CD4-positive, alpha-beta T cell (primary cell): Measurements from ENCODE around the gene RAI1. TPM values are rescaled to one million over a fixed set of nuclear protein-coding genes. Genes with fewer than 3 reads are reported as not detected.

Experiments
- ATAC-seq: fragments of 200-7000 bp; cut with Tn5 transposase; one replicate; pipeline ENCODE4 v1.10.0; 2022; ENCODE audit warnings: mild to moderate bottlenecking; ENCODE audit not compliant: poor library complexity
- CTCF ChIA-PET: fragments of 350-600 bp; sonication (Branson Sonifier 250); formaldehyde crosslinking; loops from one replicate; lab custom pipeline; 2021; ENCODE audit warnings: antibody characterized with exemption, inconsistent platforms; lab: Charles Lee
- POLR2A ChIA-PET: fragments of 350-600 bp; sonication (Branson Sonifier 250); formaldehyde crosslinking; loops from one replicate; lab custom pipeline; 2021; ENCODE audit warnings: antibody characterized with exemption, inconsistent platforms; lab: Charles Lee
- DNase-seq, 14 experiments: peaks; one replicate each; pipeline ENCODE4 v3.0.0-alpha.2; 2013 to 2020; ENCODE audit warnings: mixed read lengths in 2 of 14
- H3K27ac ChIP-seq, 2 donors: one replicate each; pipeline versions ENCODE4 v1.5.1 to v1.7.0; 2013; ENCODE audit warnings: low read length in 2 of 2, low read depth in 1 of 2, mild to moderate bottlenecking in 1 of 2
- H3K27me3 ChIP-seq, 2 experiments: 1 replicate in 1 of 2; 2 replicates in 1 of 2; pipeline versions ENCODE4 v1.6.1 to v1.7.0; 2013; ENCODE audit warnings: low read length in 2 of 2, control low read depth in 1 of 2, mild to moderate bottlenecking in 1 of 2, moderate library complexity in 1 of 2; ENCODE audit not compliant: insufficient read depth in 2 of 2, control insufficient read depth in 1 of 2
- H3K36me3 ChIP-seq: one replicate; pipeline ENCODE4 v1.6.1; 2013; ENCODE audit warnings: low read length, control low read depth; ENCODE audit not compliant: insufficient read depth
- H3K4me1 ChIP-seq: one replicate; pipeline ENCODE4 v1.6.1; 2013; ENCODE audit warnings: low read length, control low read depth; ENCODE audit not compliant: insufficient read depth
- H3K4me3 ChIP-seq: one replicate; pipeline ENCODE4 v1.5.1; 2013; ENCODE audit warnings: mild to moderate bottlenecking, low read length, moderate library complexity
- H3K9me3 ChIP-seq, 2 experiments: 1 replicate in 1 of 2; 2 replicates in 1 of 2; pipeline versions ENCODE4 v1.6.1 to v1.7.0; 2013; ENCODE audit warnings: low read length in 2 of 2, mild to moderate bottlenecking in 2 of 2, control low read depth in 1 of 2, moderate library complexity in 1 of 2; ENCODE audit not compliant: control insufficient read depth in 1 of 2, insufficient read depth in 1 of 2
- H3K27ac Mint-ChIP-seq: one replicate; pipeline ENCODE4 v1.8.0; 2020; ENCODE audit warnings: mixed read lengths
- H3K27me3 Mint-ChIP-seq: one replicate; pipeline ENCODE4 v1.8.0; 2021; ENCODE audit warnings: mixed read lengths
- H3K36me3 Mint-ChIP-seq: one replicate; pipeline ENCODE4 v1.8.0; 2021; ENCODE audit warnings: low read depth, mixed read lengths
- H3K4me1 Mint-ChIP-seq: one replicate; pipeline ENCODE4 v1.8.0; 2021; ENCODE audit warnings: low read depth, mixed read lengths
- H3K4me3 Mint-ChIP-seq: one replicate; pipeline ENCODE4 v1.8.0; 2020; ENCODE audit warnings: mild to moderate bottlenecking, mixed read lengths
- H3K9me3 Mint-ChIP-seq: one replicate; pipeline ENCODE4 v1.8.0; 2020; ENCODE audit warnings: mixed read lengths
- intact Hi-C, 2 experiments: fragments of 100-400 bp; cut with DNase I in 1 of 2; cut with micrococcal nuclease in 1 of 2; formaldehyde crosslinking; loops; one replicate each; pipeline versions ENCODE4 v1.15.1 to v1.9.0; 2023 to 2025; cut with DNase I, micrococcal nuclease
- total RNA-seq, 174 experiments: library from RNA in 2 of 174; stranded (reverse) in 2 of 174; gene quantifications; one replicate each; pipeline ENCODE4 v1.2.3 and lab custom pipeline; 2021 to 2026
- TF ChIP-seq, protein P1 (sequence below): fragments of 200-600 bp; IDR thresholded peaks from one replicate; pipeline ENCODE4 v1.8.0; 2022; ENCODE audit warnings: antibody characterized with exemption, mild to moderate bottlenecking

RAI1 gene
- total RNA-seq, 2 experiments from 2014 or later, result 19.3 to 25.2 TPM

- peak; percentile 67 for ATAC-seq
- Histone ChIP-seq H3K9me3 (no peaks in the 10 kb centered on the region), H3K4me3 (peak overlapping the region; percentile 16), H3K27ac (peak overlapping the region; percentile 22 to 51), H3K36me3 (no peaks in the 10 kb centered on the region), H3K4me1 (peaks cover 65% of the 10 kb centered on the region), H3K27me3 (no peaks in the 10 kb centered on the region)
- peak overlapping the region; percentile 84 for H3K4me3 Mint-ChIP-seq
- peak overlapping the region; percentile 91 for H3K27ac Mint-ChIP-seq
- ChIA-PET CTCF (no interaction called here), POLR2A (interaction anchor here (0.7 to 1.6 kb wide), 6 partner anchors 18 to 215 kb away, joined by 3 to 5 read pairs (median 4); partner anchors contain the start of genes DRC3 and TOM1L2)
- H3K4me1 Mint-ChIP-seq, result peaks cover 68% of the 10 kb centered on the region
- peak in 9 of 14 experiments; percentile 19 to 65 (median 50) for DNase-seq
- TF ChIP-seq, protein P1, sequence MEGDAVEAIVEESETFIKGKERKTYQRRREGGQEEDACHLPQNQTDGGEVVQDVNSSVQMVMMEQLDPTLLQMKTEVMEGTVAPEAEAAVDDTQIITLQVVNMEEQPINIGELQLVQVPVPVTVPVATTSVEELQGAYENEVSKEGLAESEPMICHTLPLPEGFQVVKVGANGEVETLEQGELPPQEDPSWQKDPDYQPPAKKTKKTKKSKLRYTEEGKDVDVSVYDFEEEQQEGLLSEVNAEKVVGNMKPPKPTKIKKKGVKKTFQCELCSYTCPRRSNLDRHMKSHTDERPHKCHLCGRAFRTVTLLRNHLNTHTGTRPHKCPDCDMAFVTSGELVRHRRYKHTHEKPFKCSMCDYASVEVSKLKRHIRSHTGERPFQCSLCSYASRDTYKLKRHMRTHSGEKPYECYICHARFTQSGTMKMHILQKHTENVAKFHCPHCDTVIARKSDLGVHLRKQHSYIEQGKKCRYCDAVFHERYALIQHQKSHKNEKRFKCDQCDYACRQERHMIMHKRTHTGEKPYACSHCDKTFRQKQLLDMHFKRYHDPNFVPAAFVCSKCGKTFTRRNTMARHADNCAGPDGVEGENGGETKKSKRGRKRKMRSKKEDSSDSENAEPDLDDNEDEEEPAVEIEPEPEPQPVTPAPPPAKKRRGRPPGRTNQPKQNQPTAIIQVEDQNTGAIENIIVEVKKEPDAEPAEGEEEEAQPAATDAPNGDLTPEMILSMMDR, result no peak
- no peaks in the 10 kb centered on the region for H3K36me3 Mint-ChIP-seq
- intact Hi-C loops, result loop anchor here in 1 of 2 experiments (5.0 to 10.0 kb wide), 2 partner anchors 35 to 277 kb away; partner anchors contain the start of genes ATPAF2 and GID4
- H3K27me3 Mint-ChIP-seq, result no peaks in the 10 kb centered on the region
- H3K9me3 Mint-ChIP-seq, result no peaks in the 10 kb centered on the region
Observed at GRCh38 chr17:17757391-17757791, 76.1 kb downstream of the RAI1 start.

DNA sequence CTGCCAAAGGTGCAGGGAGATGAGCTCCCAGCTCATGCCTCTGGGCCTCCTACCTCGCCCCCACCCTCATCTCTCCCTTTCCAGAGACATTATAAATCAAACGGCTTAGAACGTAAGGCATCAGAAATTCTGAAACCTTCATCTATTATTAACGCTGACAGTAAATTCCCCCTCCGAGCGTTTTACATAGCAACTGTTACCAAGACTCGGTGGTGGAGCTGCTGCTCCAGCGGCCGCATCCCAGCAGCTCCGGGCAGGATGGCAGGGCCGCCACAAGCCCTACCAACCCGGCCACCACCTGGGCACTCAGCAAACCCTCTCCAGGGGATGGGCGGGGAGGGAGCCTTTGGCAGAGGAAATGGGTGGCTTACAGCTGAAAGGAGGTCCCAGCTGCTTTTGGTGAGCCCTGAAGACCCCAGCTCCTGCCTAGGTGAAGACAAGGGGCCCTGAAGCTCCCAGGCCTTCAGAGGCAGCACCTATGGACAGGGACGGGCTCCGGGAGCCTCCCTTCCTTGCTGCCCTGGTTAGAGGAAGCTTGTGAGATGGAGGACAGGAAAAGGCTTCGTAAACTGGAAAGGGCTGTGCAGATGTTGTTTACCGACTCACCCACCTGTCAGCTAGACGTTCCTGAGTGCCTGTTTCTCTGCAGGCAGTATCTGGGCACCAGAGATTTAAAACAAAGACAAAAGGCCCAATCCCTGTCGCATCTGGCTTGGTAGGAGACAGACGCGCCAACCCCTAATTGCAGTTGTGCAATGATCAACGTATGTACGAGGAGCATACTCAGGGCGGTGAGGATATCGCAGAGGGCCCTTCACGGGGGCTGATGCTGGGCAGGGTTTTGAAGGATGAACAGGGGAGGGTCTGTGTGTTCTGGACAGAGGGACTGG, 76.9 kb downstream of the RAI1 start:
- Mint-ChIP-seq H3K4me1 (peaks cover 60% of the 10 kb centered on the region), H3K27me3 (no peaks in the 10 kb centered on the region), H3K36me3 (no peaks in the 10 kb centered on the region), H3K27ac (peak overlapping the region; percentile 91), H3K4me3 (peak overlapping the region; percentile 84), H3K9me3 (no peaks in the 10 kb centered on the region)
- ChIA-PET CTCF (no interaction called here), POLR2A (interaction anchor here (1.0 to 1.6 kb wide), 5 partner anchors 19 to 214 kb away, joined by 3 to 5 read pairs (median 5); partner anchors contain the start of genes DRC3 and TOM1L2)
- ATAC-seq, result peak; percentile 16
- DNase-seq, result peak in 1 of 14 experiments; percentile 36
- H3K36me3 ChIP-seq, result no peaks in the 10 kb centered on the region
- peak overlapping the region; percentile 16 for H3K4me3 ChIP-seq
- TF ChIP-seq, protein P1, result no peak
- H3K27me3 ChIP-seq, result no peaks in the 10 kb centered on the region
- H3K27ac ChIP-seq, result peak overlapping the region in 1 of 2 donors; percentile 51
- H3K4me1 ChIP-seq, result peaks cover 57% of the 10 kb centered on the region
- intact Hi-C loops, result loop anchor here in 1 of 2 experiments (5.0 to 10.0 kb wide), 2 partner anchors 34 to 277 kb away; partner anchors contain the start of genes ATPAF2 and GID4
- no peaks in the 10 kb centered on the region for H3K9me3 ChIP-seq

DNA sequence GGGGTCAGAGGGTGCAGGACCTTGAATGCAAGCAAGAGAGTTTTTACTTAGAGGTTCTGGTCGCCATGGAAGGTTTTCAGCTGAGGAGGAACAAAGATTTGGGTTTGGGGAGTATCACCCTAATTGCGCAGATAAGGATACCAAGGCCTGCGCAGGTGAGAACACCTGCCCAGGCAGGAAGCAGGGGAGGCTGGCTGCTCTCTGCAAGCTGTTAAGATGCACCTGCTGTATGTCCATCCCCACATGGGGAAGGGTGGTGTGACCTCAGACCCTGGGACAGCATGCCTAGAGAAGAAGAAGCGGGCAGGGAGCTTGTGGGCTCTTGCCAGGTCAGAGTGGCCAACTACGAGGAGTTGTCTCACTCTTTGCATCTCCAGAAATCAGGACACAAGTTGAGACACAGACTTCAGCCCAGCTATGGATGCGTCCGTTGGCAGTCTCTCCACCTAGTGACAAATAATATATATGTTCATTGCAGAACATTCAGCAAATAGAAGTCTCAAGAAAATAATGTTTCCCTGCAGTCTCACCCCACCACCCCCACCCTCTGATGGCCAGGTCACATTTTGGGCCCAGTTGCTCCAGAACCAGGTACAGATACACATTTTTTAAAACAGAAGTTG, 77.8 kb downstream of the RAI1 start:
- no peak for DNase-seq
- peak overlapping the region; percentile 50 for H3K4me3 Mint-ChIP-seq
- peak overlapping the region; percentile 91 for H3K27ac Mint-ChIP-seq
- no peaks in the 10 kb centered on the region for H3K36me3 ChIP-seq
- H3K9me3 ChIP-seq, result no peaks in the 10 kb centered on the region
- TF ChIP-seq, protein P1, result no peak
- H3K4me1 ChIP-seq, result peaks cover 49% of the 10 kb centered on the region
- no peaks in the 10 kb centered on the region for H3K27me3 Mint-ChIP-seq
- H3K4me1 Mint-ChIP-seq, result peaks cover 57% of the 10 kb centered on the region
- no peaks in the 10 kb centered on the region for H3K36me3 Mint-ChIP-seq
- no peak overlapping the region for H3K4me3 ChIP-seq
- no peak overlapping the region for H3K27ac ChIP-seq
- H3K27me3 ChIP-seq, result no peaks in the 10 kb centered on the region
- ATAC-seq, result no peak
- H3K9me3 Mint-ChIP-seq, result no peaks in the 10 kb centered on the region
- intact Hi-C loops, result loop anchor here in 1 of 2 experiments (5.0 to 10.0 kb wide), 2 partner anchors 33 to 276 kb away; partner anchors contain the start of genes ATPAF2 and GID4
- POLR2A ChIA-PET, result interaction anchor here (1.6 kb wide), 1 partner anchor 20 kb away, joined by 5 read pairs; no protein-coding TSS in a partner anchor
- CTCF ChIA-PET, result no interaction called here
